Colonic mucosa (tissue), 4 donors: ENCODE results near the gene GMNC. TPM values are rescaled to one million over a fixed set of nuclear protein-coding genes. Genes with fewer than 3 reads are reported as not detected.

Source experiments
- DNase-seq: peaks from one replicate; pipeline ENCODE4 v3.0.0-alpha.2; 2020
- H3K27ac ChIP-seq: fragments of 200-600 bp; one replicate; pipeline ENCODE4 v1.8.0; 2021
- H3K27me3 ChIP-seq: fragments of 200-600 bp; one replicate; pipeline ENCODE4 v1.8.0; 2021
- H3K36me3 ChIP-seq: fragments of 200-600 bp; one replicate; pipeline ENCODE4 v1.8.0; 2021
- H3K4me1 ChIP-seq: fragments of 200-600 bp; one replicate; pipeline ENCODE4 v1.8.0; 2021; ENCODE audit warnings: mild to moderate bottlenecking
- H3K4me3 ChIP-seq: fragments of 200-600 bp; one replicate; pipeline ENCODE4 v1.8.0; 2021
- H3K9ac ChIP-seq, 2 donors: one replicate each; pipeline ENCODE4 v1.7.0; 2013; ENCODE audit warnings: control low read depth in 2 of 2, low read depth in 2 of 2, low read length in 2 of 2
- H3K9me3 ChIP-seq: fragments of 200-600 bp; one replicate; pipeline ENCODE4 v1.8.0; 2021
- CTCF ChIP-seq: fragments of 200-600 bp; IDR thresholded peaks from one replicate; pipeline ENCODE4 v1.8.0; 2022; ENCODE audit warnings: antibody characterized with exemption, mild to moderate bottlenecking
- intact Hi-C: fragments of 100-400 bp; cut with DNase I; formaldehyde crosslinking; loops from one replicate; pipeline ENCODE4 v1.14.1; 2022
- total RNA-seq, 2 donors: library from RNA; stranded (reverse); fragmentation: NEBNext Ultra II Directional in 1 of 2; extraction: Animal tissue kit (Norgen Biotek cat#: 25700) in 1 of 2; gene quantifications; one replicate each; pipeline ENCODE4 v1.2.1, GENCODE V29; 2021
- donor health status: healthy.
- donor health status: DM: no; HTN: no; CAD: no.
- donor health status: DM: no; HTN: no; CAD: no.

GMNC gene
- total RNA-seq, 2 donors from 2014 or later = not detected

GRCh38 chr3:190870127-190870526 is 7.6 kb upstream of the GMNC start:
- DNase-seq = no peak
- Histone ChIP-seq H3K9me3 (no peaks in the 10 kb centered on the region), H3K9ac (no peak overlapping the region), H3K36me3 (no peaks in the 10 kb centered on the region), H3K4me3 (no peak overlapping the region), H3K27ac (no peak overlapping the region), H3K4me1 (no peaks in the 10 kb centered on the region), H3K27me3 (no peaks in the 10 kb centered on the region)
- no peak for TF ChIP-seq CTCF
- intact Hi-C loops = no loop called here

- intact Hi-C loops = no loop called here
- no peak overlapping the region for H3K27ac ChIP-seq
- H3K27me3 ChIP-seq = no peaks in the 10 kb centered on the region
- DNase-seq = no peak
- H3K9ac ChIP-seq = no peak overlapping the region
- no peaks in the 10 kb centered on the region for H3K36me3 ChIP-seq
- no peak for TF ChIP-seq CTCF
- H3K9me3 ChIP-seq = no peaks in the 10 kb centered on the region
- H3K4me1 ChIP-seq = no peaks in the 10 kb centered on the region
- no peak overlapping the region for H3K4me3 ChIP-seq
Observed at GRCh38 chr3:190867071-190867470, 4.6 kb upstream of the GMNC start.

GRCh38 chr3:190865828-190866227 is 3.3 kb upstream of the GMNC start:
- H3K4me1 ChIP-seq = no peaks in the 10 kb centered on the region
- TF ChIP-seq CTCF = no peak
- DNase-seq = no peak
- no peaks in the 10 kb centered on the region for H3K27me3 ChIP-seq
- intact Hi-C loops = no loop called here
- H3K9ac ChIP-seq = no peak overlapping the region
- no peak overlapping the region for H3K27ac ChIP-seq
- H3K9me3 ChIP-seq = no peaks in the 10 kb centered on the region
- H3K36me3 ChIP-seq = no peaks in the 10 kb centered on the region
- no peak overlapping the region for H3K4me3 ChIP-seq

- H3K27ac ChIP-seq = no peak overlapping the region
- no peaks in the 10 kb centered on the region for H3K4me1 ChIP-seq
- H3K36me3 ChIP-seq = no peaks in the 10 kb centered on the region
- H3K27me3 ChIP-seq = no peaks in the 10 kb centered on the region
- no peaks in the 10 kb centered on the region for H3K9me3 ChIP-seq
- DNase-seq = no peak
- H3K9ac ChIP-seq = no peak overlapping the region
- intact Hi-C loops = no loop called here
- TF ChIP-seq CTCF = no peak
- H3K4me3 ChIP-seq = no peak overlapping the region
Observed at GRCh38 chr3:190865419-190865818, 2.9 kb upstream of the GMNC start.

GRCh38 chr3:190864002-190864401 is 1.5 kb upstream of the GMNC start:
- TF ChIP-seq CTCF = no peak
- no peaks in the 10 kb centered on the region for H3K4me1 ChIP-seq
- H3K27ac ChIP-seq = no peak overlapping the region
- no peaks in the 10 kb centered on the region for H3K36me3 ChIP-seq
- H3K9ac ChIP-seq = no peak overlapping the region
- H3K4me3 ChIP-seq = no peak overlapping the region
- DNase-seq = no peak
- H3K27me3 ChIP-seq = no peaks in the 10 kb centered on the region
- intact Hi-C loops = no loop called here
- H3K9me3 ChIP-seq = no peaks in the 10 kb centered on the region

- no peak for TF ChIP-seq CTCF
- H3K27ac ChIP-seq = no peak overlapping the region
- H3K27me3 ChIP-seq = no peaks in the 10 kb centered on the region
- H3K4me3 ChIP-seq = peak overlapping the region; percentile 76
- intact Hi-C loops = no loop called here
- DNase-seq = no peak
- H3K4me1 ChIP-seq = no peaks in the 10 kb centered on the region
- peak overlapping the region in 1 of 2 donors; percentile 64 for H3K9ac ChIP-seq
- no peaks in the 10 kb centered on the region for H3K9me3 ChIP-seq
- H3K36me3 ChIP-seq = no peaks in the 10 kb centered on the region
Observed at GRCh38 chr3:190863119-190863465, 598 bp upstream of the GMNC start.
